ENCODE data around the gene RTN4R.

GRCh38 chr22:20279662-20280134, 11.6 kb upstream of the RTN4R start:
- TF ChIP-seq CTCF (IDR thresholded peaks at IDR 0.05) (no peak), EP300 (IDR thresholded peaks at IDR 0.05; ENCODE audit: low read depth) (no peak), POLR2A (IDR thresholded peaks at IDR 0.05) (no peak)
